ENCODE measurements around the gene CD59.

- TF ChIP-seq POLR2A (IDR thresholded peaks at IDR 0.05; ENCODE audit: low read depth, low read length) = no peak
- TF ChIP-seq TAF1 (IDR thresholded peaks at IDR 0.05; ENCODE audit: borderline replicate concordance, low read depth, low read length) = no peak
- TF ChIP-seq POLR2AphosphoS5 (IDR thresholded peaks at IDR 0.05; ENCODE audit: low read depth, low read length) = no peak
These were observed 37.3 kb downstream of the CD59 start for GRCh38 chr11:33698921-33699320.
